GM19438 (cell line): ENCODE measurements around the gene CLCN3.
"Not testable (repeated sequence)": the region's sequence is repeated elsewhere in the genome, so short reads cannot be mapped to it uniquely, and the experiment has no call there.

Experiments used
- ATAC-seq: cut with Tn5 transposase; IDR thresholded peaks from one replicate; pipeline ENCODE4 v1.9.1; 2021; ENCODE audit warnings: low read depth; ENCODE audit not compliant: unreplicated experiment

Gene CLCN3

DNA sequence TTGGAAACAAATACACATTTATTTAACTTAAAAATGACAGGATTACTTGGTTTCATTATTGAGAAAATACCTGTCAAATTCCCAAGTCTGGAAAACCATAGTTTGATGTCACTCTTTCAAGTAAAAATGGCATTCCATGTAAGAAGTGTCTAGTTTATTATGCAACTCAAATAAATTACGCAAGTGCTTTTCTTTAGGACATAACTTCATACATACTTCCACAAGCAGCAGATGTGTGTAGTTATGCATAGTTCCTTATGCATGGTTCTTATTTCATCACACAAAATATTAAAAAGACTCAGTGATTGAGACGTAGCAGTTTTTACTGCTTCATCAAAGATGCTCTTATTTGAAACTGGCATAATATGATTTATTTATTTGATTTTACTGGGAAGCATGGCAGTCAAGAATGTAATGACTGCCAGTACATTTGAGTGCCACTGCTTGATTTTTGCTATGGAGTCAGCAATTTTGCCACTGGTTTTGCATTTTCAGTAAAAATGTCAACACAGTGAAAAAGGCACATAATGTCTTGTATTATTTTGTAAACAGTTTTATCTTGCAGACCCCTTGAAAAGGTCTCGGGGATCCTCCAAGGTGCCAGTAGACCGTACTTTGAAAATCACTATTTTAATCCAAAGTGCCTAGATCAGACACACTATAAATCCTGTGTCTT, 62.1 kb downstream of the CLCN3 start:
- ATAC-seq, result no peak

DNA sequence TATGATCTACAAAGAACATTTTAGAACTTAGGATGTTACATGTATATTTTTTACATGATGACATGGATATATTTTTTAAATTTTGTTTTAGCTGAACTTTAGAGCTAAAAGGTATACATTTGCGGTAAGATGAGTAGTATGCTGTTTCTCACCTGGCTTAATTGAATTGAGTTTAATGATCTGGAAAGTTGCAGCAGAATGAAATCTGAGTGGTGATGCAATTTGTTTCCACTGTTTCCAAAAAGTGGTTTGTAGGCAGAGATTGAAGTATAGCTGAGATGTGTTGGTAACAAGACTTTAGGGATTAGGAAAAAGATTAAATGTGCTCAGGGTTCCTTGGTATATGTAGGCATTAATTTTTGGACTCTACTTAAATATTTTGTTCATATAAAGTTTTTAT, 69.3 kb downstream of the CLCN3 start:
- ATAC-seq, result no peak

DNA sequence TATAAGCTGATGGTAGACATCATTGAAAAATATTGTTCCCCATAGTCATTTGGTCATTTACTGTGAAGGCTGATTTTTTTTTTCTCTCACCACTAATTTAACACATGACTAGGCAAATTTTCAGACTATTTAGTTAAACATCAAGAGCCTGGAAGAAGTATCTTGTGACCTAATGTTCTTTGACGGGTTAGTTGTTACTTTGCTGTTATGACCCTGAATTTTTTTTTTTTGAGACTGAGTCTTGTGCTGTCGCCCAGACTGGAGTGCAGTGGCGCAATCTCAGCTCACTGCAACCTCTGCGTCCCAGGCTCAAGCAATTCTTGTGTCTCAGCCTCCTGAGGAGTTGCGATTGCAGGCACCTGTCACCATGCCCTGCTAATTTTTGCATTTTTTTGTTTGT, 70.4 kb downstream of the CLCN3 start:
- ATAC-seq, result no peak

DNA sequence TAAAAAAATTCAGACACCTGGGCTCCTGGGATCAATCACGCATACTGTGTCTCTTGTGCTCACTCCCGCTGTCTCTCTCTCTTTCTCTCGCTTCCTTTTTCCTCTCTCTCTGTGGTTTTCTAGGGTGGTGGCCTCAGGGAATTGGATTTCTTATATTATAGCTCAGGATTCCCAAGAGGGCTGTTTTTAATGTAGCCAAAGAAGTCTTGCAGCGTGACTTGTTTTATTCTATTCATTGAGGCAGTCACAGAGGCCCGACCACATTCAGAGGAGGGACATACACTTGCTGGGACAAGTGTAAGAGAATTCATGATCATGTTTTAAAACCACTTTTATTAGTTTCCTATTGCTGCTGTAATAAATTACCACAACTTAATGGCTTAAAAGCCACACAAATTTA, 78.0 kb downstream of the CLCN3 start:
- no peak for ATAC-seq

DNA sequence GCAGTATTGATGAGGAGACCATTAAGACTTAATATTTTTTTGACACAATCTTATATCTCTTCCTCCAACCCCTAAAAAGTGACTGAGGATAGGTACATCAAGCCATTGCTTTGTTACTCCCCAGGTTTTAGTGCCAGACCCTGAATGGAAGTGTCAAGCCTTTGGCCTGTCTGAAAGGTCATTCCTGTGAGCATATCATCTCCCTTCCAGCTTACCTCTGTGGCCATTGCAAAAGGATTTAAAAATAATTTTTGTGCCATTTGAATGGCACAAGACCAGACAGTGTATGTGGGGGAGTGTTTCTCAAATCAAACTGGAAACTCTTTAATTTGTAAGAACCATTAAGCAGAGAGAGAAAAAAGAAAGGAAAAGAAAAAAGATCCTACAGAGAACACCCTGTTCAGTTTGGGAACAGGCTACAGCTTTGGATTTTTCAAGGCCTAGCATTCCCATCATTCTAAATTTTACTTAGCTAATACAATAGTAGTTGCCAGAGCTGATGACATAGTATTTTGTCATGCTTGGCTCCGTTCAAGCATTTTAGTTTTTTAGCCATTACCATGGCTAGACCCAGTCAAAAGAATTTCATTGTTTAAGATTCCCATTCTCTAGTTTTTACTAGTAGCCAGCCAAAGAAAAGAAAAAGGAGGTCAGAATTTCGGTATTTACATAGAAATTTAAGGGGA, 87.7 kb downstream of the CLCN3 start:
- no peak for ATAC-seq

DNA sequence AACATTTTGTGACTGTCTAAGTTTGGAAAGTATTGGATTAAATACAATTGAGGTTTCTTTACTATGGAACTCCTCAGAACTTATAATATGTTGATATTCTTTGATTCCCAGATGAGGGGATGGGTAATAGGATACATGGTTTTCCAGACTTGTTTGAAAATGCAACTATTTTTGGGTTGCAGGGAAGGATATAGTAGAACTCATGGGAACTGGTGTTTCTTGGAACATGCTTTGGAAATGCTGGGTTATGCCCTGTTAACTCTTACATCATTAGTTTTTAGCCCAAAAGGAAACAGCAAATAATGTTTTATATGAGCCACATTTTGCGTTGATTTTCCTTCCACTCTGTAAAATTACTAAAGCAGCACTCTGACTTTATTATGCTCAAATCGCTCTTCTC, 95.4 kb downstream of the CLCN3 start:
- no peak for ATAC-seq

DNA sequence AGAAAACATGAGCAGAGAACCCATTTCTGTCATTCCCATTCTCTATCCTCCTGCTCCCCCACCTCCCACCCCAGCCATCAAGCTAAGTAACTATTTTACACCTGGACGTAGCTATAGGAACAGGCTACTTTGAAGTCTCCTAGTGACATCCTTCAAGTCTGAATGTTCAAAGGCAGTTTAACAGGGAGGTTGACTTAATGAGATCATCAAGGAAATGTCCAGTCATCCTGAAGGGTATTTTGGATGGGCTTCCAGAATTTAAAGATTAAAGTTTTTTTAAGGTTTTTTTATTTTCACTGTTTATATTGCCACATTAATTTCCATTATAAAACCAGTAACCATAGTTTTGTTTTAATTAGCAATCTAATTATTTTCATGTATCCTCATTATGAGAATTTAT, 96.3 kb downstream of the CLCN3 start:
- ATAC-seq, result no peak

DNA sequence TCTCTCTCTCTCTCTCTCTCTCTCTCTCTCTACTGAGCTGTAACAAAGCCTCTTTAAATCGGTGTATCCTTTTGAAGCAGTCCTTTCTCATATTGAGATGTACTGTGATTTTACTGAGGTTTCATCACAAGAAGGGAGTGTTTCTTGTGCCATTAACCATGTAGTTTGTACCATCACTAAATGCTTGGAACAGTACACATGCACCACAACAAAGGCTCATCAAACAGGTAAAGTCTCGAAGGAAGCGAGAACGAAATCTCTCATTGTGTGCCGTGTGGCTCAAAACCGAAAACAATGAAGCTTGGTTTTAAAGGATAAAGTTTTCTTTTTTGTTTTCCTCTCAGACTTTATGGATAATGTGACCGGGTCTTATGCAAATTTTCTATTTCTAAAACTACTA, 100.2 kb downstream of the CLCN3 start:
- ATAC-seq, result no peak

DNA sequence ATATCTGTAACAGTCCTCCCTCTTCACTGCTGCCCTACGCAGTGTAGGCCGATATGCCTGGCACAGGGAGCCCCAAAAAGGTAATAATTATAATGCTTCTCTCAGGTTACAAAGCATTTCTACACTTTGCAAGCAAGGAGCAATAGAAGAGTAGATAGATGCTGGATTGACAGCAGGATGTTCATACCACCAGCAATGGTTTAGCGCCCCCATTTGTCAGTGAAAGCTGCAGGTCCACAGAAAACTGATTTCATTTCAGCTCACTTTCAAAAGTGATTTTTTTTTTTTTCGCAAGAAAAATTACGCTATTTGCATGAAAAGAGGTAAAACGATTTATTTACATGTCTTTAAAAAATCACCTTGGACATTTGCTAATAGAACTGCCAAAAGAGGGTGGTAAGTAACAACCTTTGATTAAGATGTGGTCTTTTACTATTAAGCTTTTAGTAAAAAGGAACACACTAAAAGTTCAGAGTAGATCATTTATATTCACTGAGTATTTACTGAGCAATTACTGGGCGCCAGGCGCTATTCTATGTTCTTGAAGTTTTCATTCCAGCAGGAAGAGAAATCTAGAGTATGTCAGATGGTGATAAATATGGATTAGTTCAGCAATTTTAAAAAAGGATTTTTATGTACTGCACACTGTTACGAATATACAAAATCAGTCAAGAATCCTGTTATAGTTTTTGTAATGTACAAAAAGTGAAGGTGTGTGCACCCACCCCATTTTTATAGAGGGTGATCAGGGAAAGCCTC, 103.0 kb downstream of the CLCN3 start:
- ATAC-seq, result no peak

DNA sequence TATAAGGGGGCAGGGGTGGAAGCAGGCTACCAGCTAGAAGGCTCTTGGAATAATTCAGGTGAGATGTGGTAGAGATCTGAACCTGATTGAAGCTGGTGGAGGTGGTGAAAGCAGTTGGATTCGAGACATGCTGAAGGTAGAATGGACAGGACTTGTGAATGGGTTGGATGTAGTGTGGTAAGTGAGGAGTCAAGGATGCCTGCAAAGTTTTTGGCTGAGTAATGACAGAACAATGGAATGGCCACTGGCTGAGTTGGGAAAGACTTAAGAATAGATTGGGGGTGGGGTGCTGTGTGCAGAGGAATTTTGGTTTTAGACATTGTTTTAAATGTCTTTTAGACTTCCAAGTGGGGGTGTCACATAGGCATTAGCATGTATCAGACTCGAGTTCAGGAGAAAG, 103.9 kb downstream of the CLCN3 start:
- ATAC-seq, result no peak

DNA sequence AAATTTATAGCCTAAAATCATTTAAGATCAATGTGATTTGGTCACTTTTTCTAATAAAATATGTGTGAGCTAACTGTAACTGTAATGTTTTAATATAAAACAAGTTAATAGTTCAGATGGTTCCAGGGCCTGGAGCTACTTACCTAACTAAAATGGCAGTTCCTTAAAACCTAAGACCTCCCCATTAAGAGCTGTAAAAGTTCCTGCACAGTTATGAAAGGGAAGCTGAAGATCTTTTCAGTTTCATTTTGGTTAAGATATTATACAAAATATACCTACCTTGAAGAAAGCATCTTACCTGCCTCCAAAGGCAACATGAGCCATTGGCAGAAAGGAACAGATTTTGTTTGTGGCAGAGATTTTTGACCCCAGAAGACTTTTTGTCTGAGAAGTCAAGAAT, 107.2 kb downstream of the CLCN3 start:
- ATAC-seq, result no peak

DNA sequence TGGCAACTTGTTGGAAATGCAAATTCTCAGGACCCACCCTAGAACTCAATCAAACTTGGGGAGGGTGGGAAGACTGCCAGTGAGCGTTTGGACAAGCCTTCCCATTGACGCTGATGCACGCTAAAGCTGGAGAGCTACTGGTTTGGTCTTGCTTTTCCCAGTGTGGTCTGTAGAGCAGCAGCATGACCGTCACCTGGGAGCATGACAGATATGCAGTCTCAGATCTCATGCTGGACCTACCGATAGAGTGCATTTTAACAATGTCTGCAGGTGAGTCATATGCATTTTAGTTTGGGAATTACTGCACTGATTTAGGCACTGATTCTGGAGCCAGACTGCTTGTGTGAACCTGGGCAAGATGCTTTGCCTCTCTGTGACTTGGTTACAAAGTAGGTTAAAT, 110.2 kb downstream of the CLCN3 start:
- no peak for ATAC-seq

DNA sequence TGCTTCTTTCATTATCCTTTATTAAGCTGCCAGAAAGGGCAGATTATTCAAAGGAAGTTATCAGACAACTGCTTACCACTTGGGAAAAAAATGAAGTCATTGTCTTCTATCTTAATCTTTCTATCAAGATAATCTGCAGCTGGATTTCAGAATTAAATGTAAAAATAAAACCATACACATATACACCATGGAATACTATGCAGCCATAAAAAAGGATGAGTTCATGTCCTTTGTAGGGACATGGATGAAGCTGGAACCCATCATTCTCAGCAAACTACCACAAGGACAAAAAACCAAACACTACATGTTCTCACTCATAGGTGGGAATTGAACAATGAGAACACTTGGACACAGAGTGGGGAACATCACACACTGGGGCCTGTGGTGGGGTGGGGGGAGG, 118.2 kb downstream of the CLCN3 start:
- not testable (repeated sequence) for ATAC-seq

DNA sequence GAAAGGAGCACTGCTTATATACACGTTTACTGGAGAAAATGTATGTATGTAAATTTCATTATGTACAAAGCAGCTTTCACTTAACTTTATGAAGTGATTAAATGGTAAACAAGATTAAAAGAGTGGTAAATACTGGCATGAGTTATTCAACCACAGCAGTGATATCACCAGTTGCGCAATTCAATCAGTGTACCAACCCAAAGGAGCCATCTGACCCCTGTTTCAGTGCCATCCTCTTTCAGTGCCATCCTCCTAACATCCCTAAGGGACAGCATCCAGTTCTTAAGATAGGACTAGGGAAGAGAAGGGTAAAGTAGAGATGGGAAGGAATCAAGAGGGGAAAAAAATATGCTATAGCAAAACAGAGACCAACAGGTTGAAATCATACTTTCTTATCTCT, 121.2 kb downstream of the CLCN3 start:
- no peak for ATAC-seq

DNA sequence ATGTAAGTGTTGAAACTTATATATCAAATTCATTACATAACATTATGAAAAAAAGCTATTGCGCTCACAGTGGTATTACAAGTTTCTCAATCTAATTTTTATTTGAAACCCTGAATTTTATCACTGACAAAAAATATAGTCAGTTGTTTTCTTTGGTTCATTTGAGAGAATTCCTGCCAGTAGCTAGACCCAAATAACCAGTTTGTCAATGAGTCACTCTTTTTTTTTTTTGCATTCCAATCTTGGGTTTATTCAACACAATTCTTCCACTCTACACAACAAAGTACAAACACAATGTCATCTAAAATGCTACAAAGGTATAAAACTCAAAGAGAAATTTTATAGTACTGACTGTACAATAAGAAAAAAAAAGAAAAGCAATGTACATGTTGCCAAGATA, 124.2 kb downstream of the CLCN3 start:
- no peak for ATAC-seq

DNA sequence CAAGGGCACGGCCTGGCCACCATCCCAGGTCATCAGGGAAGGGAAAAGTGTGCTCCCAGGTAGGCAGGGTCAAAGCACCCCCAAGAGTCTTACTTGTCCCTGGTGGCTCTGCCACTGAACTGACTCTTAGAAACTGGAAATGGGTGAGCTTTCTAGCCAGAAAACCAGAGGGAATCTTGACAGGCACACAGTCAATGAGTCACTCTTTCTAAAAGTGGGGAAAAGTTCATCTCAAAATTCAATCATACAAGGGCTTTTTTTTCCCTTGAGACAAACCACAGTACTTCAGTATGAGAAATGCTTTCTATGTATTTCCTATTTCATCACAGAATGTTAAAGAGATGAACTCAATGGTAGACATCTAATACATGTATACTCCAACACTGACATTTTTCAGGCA, 124.9 kb downstream of the CLCN3 start:
- no peak for ATAC-seq

DNA sequence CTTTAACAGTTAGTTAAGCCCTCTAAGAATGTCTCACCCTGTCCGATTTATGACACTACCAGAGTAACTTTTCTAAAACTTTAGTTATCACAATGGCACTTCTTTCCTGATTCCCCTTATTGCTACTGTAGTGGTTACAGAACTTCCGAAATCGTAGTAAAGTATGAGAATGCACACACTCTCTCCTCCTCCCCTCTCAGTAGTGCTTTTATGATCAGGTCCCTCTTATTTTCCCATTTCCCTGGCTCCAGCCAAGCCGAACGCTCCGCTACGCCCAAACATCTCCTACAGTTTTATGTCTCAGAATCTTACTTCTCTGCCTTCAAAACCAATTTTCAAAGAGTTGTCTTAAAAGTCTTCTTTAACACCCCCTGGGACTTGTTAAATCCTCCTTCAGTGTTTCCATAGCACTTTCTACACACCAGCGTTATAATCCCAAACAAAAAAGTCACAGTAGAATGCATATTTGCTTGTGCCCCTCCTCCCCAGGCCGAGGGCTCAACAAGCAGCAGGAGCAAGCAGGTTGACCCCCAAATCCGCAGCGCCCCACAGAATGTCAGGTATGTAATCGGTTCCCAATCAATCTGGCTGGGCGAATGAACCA, 136.7 kb downstream of the CLCN3 start:
- peak; percentile 24 for ATAC-seq

DNA sequence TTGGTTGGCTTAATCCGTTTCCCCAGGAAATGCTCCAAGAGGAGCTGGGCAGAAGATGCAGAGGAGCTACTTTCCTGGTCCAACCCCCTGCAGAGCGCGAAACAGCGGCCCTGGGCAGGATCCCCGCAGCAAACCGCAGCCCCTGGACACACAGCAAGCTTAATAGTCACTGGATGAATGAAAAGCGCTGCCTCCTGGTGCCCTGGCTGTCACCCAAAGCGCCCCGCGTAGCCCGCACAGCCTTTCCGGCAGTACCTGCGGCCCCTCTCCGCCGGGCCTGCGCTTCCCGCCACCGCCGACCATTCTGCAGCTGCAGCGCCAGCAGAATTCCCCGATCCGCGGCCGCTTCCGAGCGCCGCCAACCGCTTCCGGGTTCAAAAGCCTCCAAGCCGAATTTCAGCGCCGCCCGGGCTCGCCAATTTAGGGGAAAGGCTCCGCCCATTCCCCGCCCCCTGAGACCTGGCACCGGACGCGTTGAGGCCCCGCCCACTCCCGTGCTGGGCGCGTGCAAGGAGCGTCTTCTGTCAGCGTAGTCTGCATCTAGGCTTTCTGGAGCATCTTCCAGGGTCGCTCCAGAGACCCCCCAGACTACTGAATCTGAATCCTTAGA, 137.3 kb downstream of the CLCN3 start, which contains the start of gene HPF1:
TSS of gene HPF1 (minus strand) at position 370 of the 610 bp plus-strand sequence. CDS start at position 303, 67 bp downstream.
- ATAC-seq, result peak; percentile 95

DNA sequence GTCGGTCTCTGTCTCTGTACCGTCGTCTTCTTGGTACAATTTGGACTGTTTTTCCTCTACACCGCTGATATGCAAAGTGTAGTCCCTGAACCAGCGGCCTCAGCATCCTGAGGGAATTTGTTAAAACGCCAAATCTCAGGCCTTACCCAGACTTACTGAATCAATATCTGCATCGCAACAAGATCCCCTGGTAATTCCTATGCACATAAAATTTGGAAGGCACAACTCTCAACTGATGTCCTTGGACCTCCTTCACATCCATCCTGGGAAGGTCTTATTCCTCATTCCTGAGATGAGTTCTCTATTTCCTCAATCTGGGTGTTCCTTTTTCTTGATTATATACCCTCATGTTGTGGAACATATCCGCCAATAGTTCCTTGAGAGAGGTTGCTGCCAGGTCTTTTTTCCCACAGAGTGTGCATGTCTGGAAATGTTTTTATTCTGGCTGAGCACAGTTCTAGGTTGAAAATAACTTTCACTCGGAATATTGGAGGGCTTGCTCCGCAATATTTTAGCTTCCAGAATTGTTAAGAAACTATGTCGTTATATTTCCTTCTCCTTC, 138.1 kb downstream of the CLCN3 start:
- no peak for ATAC-seq

DNA sequence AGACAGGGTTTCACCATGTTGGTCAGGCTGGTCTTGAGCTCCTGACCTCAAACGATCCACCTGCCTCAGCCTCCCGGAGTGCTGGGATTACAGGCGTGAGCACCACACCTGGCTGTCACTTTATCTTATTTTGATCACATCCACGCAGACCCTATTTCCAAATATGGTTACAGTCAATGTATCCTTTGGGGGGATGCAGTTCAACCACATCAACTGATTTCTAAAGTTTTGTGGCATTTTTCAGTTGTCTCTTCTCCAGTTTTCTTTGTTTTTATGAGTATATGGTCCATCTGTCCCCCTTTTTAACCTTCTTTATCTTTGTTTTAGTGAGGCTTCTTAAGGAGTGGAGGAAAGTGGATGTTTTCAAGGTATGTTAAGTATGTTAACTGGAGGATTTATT, 141.5 kb downstream of the CLCN3 start:
- ATAC-seq, result no peak

DNA sequence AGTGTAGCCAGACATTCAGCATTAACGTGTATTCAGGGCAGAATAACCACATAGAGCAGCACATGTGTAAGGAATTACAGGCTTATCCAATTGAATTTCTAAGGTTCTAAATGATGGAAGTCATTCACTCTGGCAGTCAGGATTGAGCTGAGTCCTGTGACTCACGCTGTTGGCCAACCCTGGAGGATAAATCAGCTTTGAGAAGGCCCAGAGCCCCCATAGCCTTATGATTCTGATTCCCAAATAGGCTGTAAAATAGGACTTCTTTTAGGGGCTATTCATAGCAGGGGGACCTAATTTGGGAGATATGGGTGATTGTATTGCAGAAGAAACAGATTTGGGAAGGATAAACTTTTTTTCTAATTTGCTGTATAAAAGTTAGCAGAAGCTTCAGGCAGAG, 145.5 kb downstream of the CLCN3 start:
- no peak for ATAC-seq
